GM12878 (cell line): ENCODE measurements around the gene UBE2E3. TPM values are rescaled to one million over a fixed set of nuclear protein-coding genes. Genes with fewer than 3 reads are reported as not detected.

Source experiments
- ATAC-seq: fragments of 200-7000 bp; cut with Tn5 transposase; 3 replicates; pipeline ENCODE4 v1.9.1; 2020; ENCODE audit warnings: mild to moderate bottlenecking, moderate library complexity
- BruUV-seq: library from RNA; stranded (reverse); fragments of 400-500 nt; replicated peaks from 2 replicates; lab custom pipeline; 2021; lab: Mats Ljungman, UMichigan
- CTCF ChIA-PET: fragments of 300-600 bp; sonication (Branson Sonifier 250); formaldehyde crosslinking; extraction: SDS; loops from one replicate; lab custom pipeline; 2021; ENCODE audit warnings: inconsistent platforms; lab: Yijun Ruan, JAX
- POLR2A ChIA-PET: fragments of 350-600 bp; formaldehyde crosslinking; extraction: SDS; loops from one replicate; lab custom pipeline; 2021; ENCODE audit warnings: inconsistent platforms; lab: Charles Lee
- RAD21 ChIA-PET: fragments of 300-600 bp; sonication (Branson Sonifier 250); formaldehyde crosslinking; loops from one replicate; lab custom pipeline; 2023; ENCODE audit warnings: antibody characterized with exemption; ENCODE audit not compliant: unreplicated experiment; lab: Charles Lee
- SMC1A ChIA-PET: fragments of 300-600 bp; sonication (Branson Sonifier 250); formaldehyde crosslinking; loops from one replicate; lab custom pipeline; 2023; ENCODE audit not compliant: unreplicated experiment, uncharacterized antibody; lab: Charles Lee
- DNase-seq: peaks from one replicate; pipeline ENCODE4 v3.0.0-alpha.2; 2011; ENCODE audit warnings: low read depth, low spot score
- FAIRE-seq: peaks from 3 replicates; lab custom pipeline; 2011; peaks lifted over from hg19 to GRCh38; lab: Jason Lieb, UNC
- H2AFZ ChIP-seq: 2 replicates; pipeline ENCODE4 v1.6.0; 2011; ENCODE audit warnings: low read depth, low read length, control low read depth; ENCODE audit not compliant: control insufficient read depth
- H3K27ac ChIP-seq: 2 replicates; pipeline ENCODE4 v1.5.1; 2011; ENCODE audit warnings: control low read depth; ENCODE audit not compliant: control insufficient read depth, insufficient read depth
- H3K27me3 ChIP-seq, 2 experiments: replicated peaks in 1 of 2; 2 replicates each; pipeline versions ENCODE4 v1.6.0 to v1.6.1; 2011; ENCODE audit warnings: low read length in 1 of 2; ENCODE audit not compliant: control insufficient read depth in 2 of 2, insufficient read depth in 2 of 2
- H3K36me3 ChIP-seq, 2 experiments: 2 replicates each; pipeline ENCODE4 v1.5.1; 2011; ENCODE audit warnings: low read length in 1 of 2; ENCODE audit not compliant: control insufficient read depth in 2 of 2, insufficient read depth in 2 of 2
- H3K4me1 ChIP-seq: 2 replicates; pipeline ENCODE4 v1.6.1; 2011; ENCODE audit warnings: mild to moderate bottlenecking, low read length, moderate library complexity, mixed read lengths; ENCODE audit not compliant: control insufficient read depth, insufficient read depth
- H3K4me2 ChIP-seq: 2 replicates; pipeline ENCODE4 v1.6.0; 2011; ENCODE audit warnings: control low read depth; ENCODE audit not compliant: control insufficient read depth, insufficient read depth
- H3K4me3 ChIP-seq: fragments of 200-600 bp; sonication (generic); 2 replicates; pipeline ENCODE4 v1.5.1; 2016
- H3K79me2 ChIP-seq: 2 replicates; pipeline ENCODE4 v1.6.0; 2011; ENCODE audit warnings: low read length; ENCODE audit not compliant: control insufficient read depth, insufficient read depth
- H3K9ac ChIP-seq: 2 replicates; pipeline ENCODE4 v1.8.0; 2011; ENCODE audit warnings: low read length, control low read depth, mixed read lengths; ENCODE audit not compliant: control insufficient read depth, insufficient read depth
- H3K9me3 ChIP-seq: replicated peaks from 3 replicates; pipeline ENCODE4 v1.5.1; 2011; ENCODE audit warnings: mild to moderate bottlenecking, low read length; ENCODE audit not compliant: control insufficient read depth, insufficient read depth
- H4K20me1 ChIP-seq: 2 replicates; pipeline ENCODE4 v1.6.0; 2011; ENCODE audit not compliant: control insufficient read depth, insufficient read depth
- ATF2 ChIP-seq: IDR thresholded peaks from 2 replicates; pipeline ENCODE4 v1.6.1; 2012; ENCODE audit warnings: low read length, inconsistent platforms
- BMI1 ChIP-seq: fragments of 450-650 bp; IDR thresholded peaks from 2 replicates; pipeline ENCODE4 v1.6.1; 2016; ENCODE audit warnings: mild to moderate bottlenecking, moderate library complexity, borderline replicate concordance
- FOS ChIP-seq: IDR thresholded peaks from 3 replicates; pipeline ENCODE4 v1.6.1; 2011; ENCODE audit warnings: borderline replicate concordance; ENCODE audit not compliant: insufficient read length; ENCODE audit errors: extremely low read depth
- FOXM1 ChIP-seq: IDR thresholded peaks from 2 replicates; pipeline ENCODE4 v1.6.1; 2012; ENCODE audit warnings: low read depth, mild to moderate bottlenecking, inconsistent platforms, low read length, moderate library complexity
- GABPA ChIP-seq: IDR thresholded peaks from 2 replicates; pipeline ENCODE4 v1.6.1; 2014; ENCODE audit warnings: antibody characterized with exemption, low read depth, mild to moderate bottlenecking, inconsistent platforms
- RAD21 ChIP-seq: IDR thresholded peaks from 2 replicates; pipeline ENCODE4 v1.6.1; 2011; ENCODE audit warnings: mild to moderate bottlenecking, low read depth, low read length, moderate library complexity; ENCODE audit not compliant: insufficient read depth
- SP1 ChIP-seq: IDR thresholded peaks from one replicate; pipeline ENCODE4 v1.6.1; 2011; ENCODE audit warnings: low read depth, low read length
- STAT3 ChIP-seq: IDR thresholded peaks from 2 replicates; pipeline ENCODE4 v1.6.1; 2011; ENCODE audit warnings: low read depth, low read length, improper control_type of control experiment
- ZBED1 ChIP-seq: IDR thresholded peaks from 2 replicates; pipeline ENCODE4 v1.6.1; 2016; ENCODE audit warnings: borderline replicate concordance
- ZNF217 ChIP-seq: fragments of 450-650 bp; IDR thresholded peaks from 2 replicates; pipeline ENCODE4 v1.6.1; 2017; ENCODE audit warnings: antibody characterized with exemption, mild to moderate bottlenecking
- ZNF622 ChIP-seq: fragments of 450-650 bp; IDR thresholded peaks from 2 replicates; pipeline ENCODE4 v1.6.1; 2017; ENCODE audit warnings: mild to moderate bottlenecking, inconsistent platforms
- WGBS: methylation state at CpG from one replicate; pipeline ENCODE4 v1.1.6; 2016; ENCODE audit warnings: low lambda C conversion rate; ENCODE audit not compliant: insufficient replicate concordance, insufficient coverage; ENCODE audit errors: missing lambda C conversion rate; 5-methylcytosine and 5-hydroxymethylcytosine counted together
- in situ Hi-C: fragments of 300-500 bp; cut with MboI; formaldehyde crosslinking; loops from 9 replicates; pipeline ENCODE4 v1.14.3; 2018; ENCODE audit warnings: mixed read lengths
- intact Hi-C: fragments of 100-400 bp; cut with micrococcal nuclease; formaldehyde crosslinking; loops from one replicate; pipeline ENCODE4 v1.14.2; 2022; ENCODE audit not compliant: unreplicated experiment
- polyA plus RNA-seq, 11 experiments: library from polyadenylated mRNA; depleted of rRNA in 4 of 11; unstranded in 6 of 11; stranded (reverse) in 5 of 11; fragments of >200 nt; fragmentation: Nextera tagmentation in 4 of 11; fragmentation: Illumina TruSeq in 1 of 11; extraction: Ambion mirVana in 4 of 11; extraction: Trizol in 1 of 11; gene quantifications; 1 replicate in 1 of 11; 2 replicates in 10 of 11; pipeline versions ENCODE4 v1.2.1 to v1.2.3, GENCODE V29; 2011 to 2016; ENCODE audit warnings: inconsistent platforms in 2 of 11, missing spikeins in 2 of 11, low read depth in 1 of 11
- total RNA-seq, 4 experiments: library from RNA; depleted of rRNA in 3 of 4; stranded (reverse); fragments of >200 nt in 3 of 4; fragmentation: Illumina TruSeq in 1 of 4; extraction: Trizol in 1 of 4; gene quantifications; 2 replicates each; pipeline versions ENCODE4 v1.2.1 to v1.2.3, GENCODE V29; 2013 to 2021
- TF ChIP-seq, protein P1 (sequence below): fragments of 450-650 bp; formaldehyde crosslinking; IDR thresholded peaks from 2 replicates; pipeline ENCODE4 v1.4.0; 2020; ENCODE audit warnings: mild to moderate bottlenecking, moderate library complexity

The UBE2E3 gene
- total and polyA plus RNA-seq, 10 of the 15 experiments (the other 5 are each of a cell fraction or from before 2014, with no cell fraction given): 14.9 to 50.0 (median 26.2) TPM

DNA sequence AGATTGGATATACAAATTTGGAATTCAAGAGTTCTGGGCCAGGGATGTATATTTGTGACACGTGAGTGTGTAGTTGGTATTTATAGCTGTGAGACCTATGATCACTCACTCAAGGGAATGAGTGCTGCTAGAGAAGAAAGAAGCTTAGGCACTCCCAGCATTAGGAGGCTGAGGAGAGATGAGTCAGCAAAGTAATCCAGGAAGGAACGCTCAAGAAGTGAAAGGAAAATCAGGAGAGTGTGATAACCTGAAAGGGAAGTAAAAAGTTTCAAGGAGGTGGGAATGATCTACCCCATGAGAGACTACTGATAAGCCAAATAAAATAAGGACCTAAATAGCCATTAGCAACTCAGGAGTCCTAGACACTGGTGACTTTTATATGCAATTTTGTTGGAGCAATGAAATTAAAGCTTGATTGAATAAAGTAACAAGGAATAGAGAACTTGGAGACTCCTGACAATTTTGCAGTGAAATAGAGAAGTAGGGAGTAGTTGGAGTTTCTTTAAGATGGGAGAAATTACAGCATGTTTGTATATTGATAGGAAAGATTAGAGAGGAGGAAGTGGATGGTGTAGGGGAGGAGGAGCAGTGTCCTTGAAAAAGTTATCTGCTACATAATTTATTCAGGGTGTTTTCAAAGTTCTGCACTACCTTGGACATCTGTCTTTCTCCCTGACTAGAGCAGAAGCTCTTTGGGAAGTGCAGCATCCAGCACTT lies 89.9 kb downstream of the UBE2E3 start:
- Histone ChIP-seq H2AFZ (no peak overlapping the region), H3K79me2 (no peaks in the 10 kb centered on the region), H3K27ac (no peak overlapping the region), H3K9me3 (no peaks in the 10 kb centered on the region), H3K36me3 (no peaks in the 10 kb centered on the region), H3K4me1 (no peaks in the 10 kb centered on the region), H3K4me2 (no peak overlapping the region), H4K20me1 (no peaks in the 10 kb centered on the region), H3K9ac (no peak overlapping the region), H3K27me3 (no peaks in the 10 kb centered on the region), H3K4me3 (no peak overlapping the region)
- POLR2A ChIA-PET: interaction anchor here (0.6 kb wide), 1 partner anchor 438 kb away, joined by 4 read pairs; no protein-coding TSS in a partner anchor
- SMC1A ChIA-PET: interaction anchor here (0.7 to 1.9 kb wide), 4 partner anchors 10 to 645 kb away, joined by 3 to 6 read pairs (median 3); no protein-coding TSS in a partner anchor
- RAD21 ChIA-PET: interaction anchor here (0.9 kb wide), 1 partner anchor 10 kb away, joined by 3 read pairs; no protein-coding TSS in a partner anchor
- ATAC-seq (no peak), DNase-seq (no peak), FAIRE-seq (no peak)
- BruUV-seq: no TSS peak
- intact Hi-C loops: no loop called here
- WGBS: 95% methylated on average over 2 of the region's 2 CpGs
- in situ Hi-C loops: loop anchor here (25.0 kb wide), 1 partner anchor 433 kb away; no protein-coding TSS in a partner anchor
- TF ChIP-seq FOS (no peak), FOXM1 (no peak), BMI1 (no peak), ZBED1 (no peak), ZNF217 (no peak), RAD21 (no peak), GABPA (no peak), STAT3 (no peak), ATF2 (no peak), SP1 (no peak), ZNF622 (no peak)
- TF ChIP-seq, protein P1, sequence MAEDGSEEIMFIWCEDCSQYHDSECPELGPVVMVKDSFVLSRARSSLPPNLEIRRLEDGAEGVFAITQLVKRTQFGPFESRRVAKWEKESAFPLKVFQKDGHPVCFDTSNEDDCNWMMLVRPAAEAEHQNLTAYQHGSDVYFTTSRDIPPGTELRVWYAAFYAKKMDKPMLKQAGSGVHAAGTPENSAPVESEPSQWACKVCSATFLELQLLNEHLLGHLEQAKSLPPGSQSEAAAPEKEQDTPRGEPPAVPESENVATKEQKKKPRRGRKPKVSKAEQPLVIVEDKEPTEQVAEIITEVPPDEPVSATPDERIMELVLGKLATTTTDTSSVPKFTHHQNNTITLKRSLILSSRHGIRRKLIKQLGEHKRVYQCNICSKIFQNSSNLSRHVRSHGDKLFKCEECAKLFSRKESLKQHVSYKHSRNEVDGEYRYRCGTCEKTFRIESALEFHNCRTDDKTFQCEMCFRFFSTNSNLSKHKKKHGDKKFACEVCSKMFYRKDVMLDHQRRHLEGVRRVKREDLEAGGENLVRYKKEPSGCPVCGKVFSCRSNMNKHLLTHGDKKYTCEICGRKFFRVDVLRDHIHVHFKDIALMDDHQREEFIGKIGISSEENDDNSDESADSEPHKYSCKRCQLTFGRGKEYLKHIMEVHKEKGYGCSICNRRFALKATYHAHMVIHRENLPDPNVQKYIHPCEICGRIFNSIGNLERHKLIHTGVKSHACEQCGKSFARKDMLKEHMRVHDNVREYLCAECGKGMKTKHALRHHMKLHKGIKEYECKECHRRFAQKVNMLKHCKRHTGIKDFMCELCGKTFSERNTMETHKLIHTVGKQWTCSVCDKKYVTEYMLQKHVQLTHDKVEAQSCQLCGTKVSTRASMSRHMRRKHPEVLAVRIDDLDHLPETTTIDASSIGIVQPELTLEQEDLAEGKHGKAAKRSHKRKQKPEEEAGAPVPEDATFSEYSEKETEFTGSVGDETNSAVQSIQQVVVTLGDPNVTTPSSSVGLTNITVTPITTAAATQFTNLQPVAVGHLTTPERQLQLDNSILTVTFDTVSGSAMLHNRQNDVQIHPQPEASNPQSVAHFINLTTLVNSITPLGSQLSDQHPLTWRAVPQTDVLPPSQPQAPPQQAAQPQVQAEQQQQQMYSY (CRISPR knock-in tag): no peak
- CTCF ChIA-PET: interaction anchor here (0.6 to 2.1 kb wide), 5 partner anchors 12 to 1006 kb away, joined by 3 to 14 read pairs (median 3); no protein-coding TSS in a partner anchor
